Astrocyte (in vitro differentiated cells and primary cell): ENCODE results near the gene FAAH. TPM values are rescaled to one million over a fixed set of nuclear protein-coding genes. Genes with fewer than 3 reads are reported as not detected.

ENCODE experiments used
- DNase-seq: peaks from one replicate; pipeline ENCODE4 v3.0.0-alpha.2; 2010; ENCODE audit warnings: low read depth
- FAIRE-seq: peaks from 2 replicates; lab custom pipeline; 2011; peaks lifted over from hg19 to GRCh38; lab: Jason Lieb, UNC
- H2AFZ ChIP-seq: 2 replicates; pipeline ENCODE4 v1.6.0; 2012; ENCODE audit warnings: low read depth, low read length, inconsistent platforms
- H3K27ac ChIP-seq: 2 replicates; pipeline ENCODE4 v1.5.1; 2011; ENCODE audit warnings: low read depth, low read length, inconsistent platforms
- H3K27me3 ChIP-seq: 2 replicates; pipeline ENCODE4 v1.6.0; 2011; ENCODE audit warnings: low read length, inconsistent platforms; ENCODE audit not compliant: insufficient read depth
- H3K36me3 ChIP-seq: 2 replicates; pipeline ENCODE4 v1.5.1; 2011; ENCODE audit warnings: low read length, inconsistent platforms; ENCODE audit not compliant: insufficient read depth
- H3K4me1 ChIP-seq: 2 replicates; pipeline ENCODE4 v1.5.1; 2011; ENCODE audit warnings: low read length, inconsistent platforms; ENCODE audit not compliant: insufficient read depth
- H3K4me2 ChIP-seq: 2 replicates; pipeline ENCODE4 v1.6.0; 2012; ENCODE audit warnings: low read length, inconsistent platforms
- H3K4me3 ChIP-seq: 2 replicates; pipeline ENCODE4 v1.5.1; 2011; ENCODE audit warnings: low read depth, mild to moderate bottlenecking, low read length, inconsistent platforms; ENCODE audit not compliant: insufficient read depth
- H3K79me2 ChIP-seq: 2 replicates; pipeline ENCODE4 v1.6.0; 2012; ENCODE audit warnings: mild to moderate bottlenecking, low read length, inconsistent platforms; ENCODE audit not compliant: insufficient read depth
- H3K9ac ChIP-seq: 2 replicates; pipeline ENCODE4 v1.6.0; 2012; ENCODE audit warnings: mild to moderate bottlenecking, low read length, inconsistent platforms
- H3K9me3 ChIP-seq: 2 replicates; pipeline ENCODE4 v1.5.1; 2012; ENCODE audit warnings: low read depth, mild to moderate bottlenecking, low read length, inconsistent platforms; ENCODE audit not compliant: insufficient read depth
- H4K20me1 ChIP-seq: 2 replicates; pipeline ENCODE4 v1.6.0; 2012; ENCODE audit warnings: low read length, inconsistent platforms; ENCODE audit not compliant: insufficient read depth
- H3K27ac Mint-ChIP-seq: one replicate; pipeline ENCODE4 v1.8.0; 2021; ENCODE audit warnings: mild to moderate bottlenecking, mixed read lengths; ENCODE audit not compliant: unreplicated experiment
- H3K27me3 Mint-ChIP-seq: one replicate; pipeline ENCODE4 v1.8.0; 2021; ENCODE audit warnings: low read depth, mixed read lengths; ENCODE audit not compliant: unreplicated experiment
- H3K36me3 Mint-ChIP-seq: one replicate; pipeline ENCODE4 v1.8.0; 2021; ENCODE audit warnings: low read depth, mixed read lengths; ENCODE audit not compliant: unreplicated experiment
- H3K4me1 Mint-ChIP-seq: one replicate; pipeline ENCODE4 v1.8.0; 2021; ENCODE audit warnings: low read depth, mixed read lengths; ENCODE audit not compliant: unreplicated experiment
- H3K4me3 Mint-ChIP-seq: one replicate; pipeline ENCODE4 v1.8.0; 2021; ENCODE audit warnings: mild to moderate bottlenecking, moderate library complexity, mixed read lengths; ENCODE audit not compliant: unreplicated experiment
- H3K9me3 Mint-ChIP-seq: one replicate; pipeline ENCODE4 v1.8.0; 2021; ENCODE audit warnings: mild to moderate bottlenecking, mixed read lengths; ENCODE audit not compliant: unreplicated experiment
- EZH2 ChIP-seq: IDR thresholded peaks from 2 replicates; pipeline ENCODE4 v1.6.1; 2012; ENCODE audit warnings: mild to moderate bottlenecking, low read length, inconsistent platforms; ENCODE audit not compliant: insufficient read depth
- total RNA-seq: library from RNA; stranded (reverse); gene quantifications from 2 replicates; pipeline ENCODE4 v1.2.1, GENCODE V29; 2021
- TF ChIP-seq, protein P1 (sequence below): IDR thresholded peaks from 2 replicates; pipeline ENCODE4 v1.5.1; 2011; ENCODE audit warnings: low read depth, mild to moderate bottlenecking, inconsistent platforms, low read length, moderate library complexity; ENCODE audit not compliant: insufficient read depth

FAAH gene
- total RNA-seq, 1 donor from 2014 or later, result 1.9 TPM

- peaks cover 2% of the 10 kb centered on the region for H3K36me3 Mint-ChIP-seq
- no peak overlapping the region for H3K9ac ChIP-seq
- H3K9me3 Mint-ChIP-seq, result peaks cover 3% of the 10 kb centered on the region
- TF ChIP-seq, protein P1, sequence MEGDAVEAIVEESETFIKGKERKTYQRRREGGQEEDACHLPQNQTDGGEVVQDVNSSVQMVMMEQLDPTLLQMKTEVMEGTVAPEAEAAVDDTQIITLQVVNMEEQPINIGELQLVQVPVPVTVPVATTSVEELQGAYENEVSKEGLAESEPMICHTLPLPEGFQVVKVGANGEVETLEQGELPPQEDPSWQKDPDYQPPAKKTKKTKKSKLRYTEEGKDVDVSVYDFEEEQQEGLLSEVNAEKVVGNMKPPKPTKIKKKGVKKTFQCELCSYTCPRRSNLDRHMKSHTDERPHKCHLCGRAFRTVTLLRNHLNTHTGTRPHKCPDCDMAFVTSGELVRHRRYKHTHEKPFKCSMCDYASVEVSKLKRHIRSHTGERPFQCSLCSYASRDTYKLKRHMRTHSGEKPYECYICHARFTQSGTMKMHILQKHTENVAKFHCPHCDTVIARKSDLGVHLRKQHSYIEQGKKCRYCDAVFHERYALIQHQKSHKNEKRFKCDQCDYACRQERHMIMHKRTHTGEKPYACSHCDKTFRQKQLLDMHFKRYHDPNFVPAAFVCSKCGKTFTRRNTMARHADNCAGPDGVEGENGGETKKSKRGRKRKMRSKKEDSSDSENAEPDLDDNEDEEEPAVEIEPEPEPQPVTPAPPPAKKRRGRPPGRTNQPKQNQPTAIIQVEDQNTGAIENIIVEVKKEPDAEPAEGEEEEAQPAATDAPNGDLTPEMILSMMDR, result no peak
- TF ChIP-seq EZH2, result no peak
- no peak overlapping the region for H3K27ac Mint-ChIP-seq
- DNase-seq, result no peak
- peaks cover 3% of the 10 kb centered on the region for H4K20me1 ChIP-seq
- no peak for FAIRE-seq
- no peak overlapping the region for H3K4me3 Mint-ChIP-seq
- H3K4me1 ChIP-seq, result no peaks in the 10 kb centered on the region
- no peak overlapping the region for H3K27ac ChIP-seq
- peaks cover 58% of the 10 kb centered on the region for H3K27me3 ChIP-seq
- H3K4me2 ChIP-seq, result peak overlapping the region; percentile 85
- H3K79me2 ChIP-seq, result no peaks in the 10 kb centered on the region
- H3K9me3 ChIP-seq, result no peaks in the 10 kb centered on the region
- no peaks in the 10 kb centered on the region for H3K4me1 Mint-ChIP-seq
- H2AFZ ChIP-seq, result no peak overlapping the region
- H3K4me3 ChIP-seq, result peak overlapping the region; percentile 5
- H3K36me3 ChIP-seq, result no peaks in the 10 kb centered on the region
- H3K27me3 Mint-ChIP-seq, result peaks cover 84% of the 10 kb centered on the region
Observed at GRCh38 chr1:46447499-46448108, 53.5 kb downstream of the FAAH start.

DNA sequence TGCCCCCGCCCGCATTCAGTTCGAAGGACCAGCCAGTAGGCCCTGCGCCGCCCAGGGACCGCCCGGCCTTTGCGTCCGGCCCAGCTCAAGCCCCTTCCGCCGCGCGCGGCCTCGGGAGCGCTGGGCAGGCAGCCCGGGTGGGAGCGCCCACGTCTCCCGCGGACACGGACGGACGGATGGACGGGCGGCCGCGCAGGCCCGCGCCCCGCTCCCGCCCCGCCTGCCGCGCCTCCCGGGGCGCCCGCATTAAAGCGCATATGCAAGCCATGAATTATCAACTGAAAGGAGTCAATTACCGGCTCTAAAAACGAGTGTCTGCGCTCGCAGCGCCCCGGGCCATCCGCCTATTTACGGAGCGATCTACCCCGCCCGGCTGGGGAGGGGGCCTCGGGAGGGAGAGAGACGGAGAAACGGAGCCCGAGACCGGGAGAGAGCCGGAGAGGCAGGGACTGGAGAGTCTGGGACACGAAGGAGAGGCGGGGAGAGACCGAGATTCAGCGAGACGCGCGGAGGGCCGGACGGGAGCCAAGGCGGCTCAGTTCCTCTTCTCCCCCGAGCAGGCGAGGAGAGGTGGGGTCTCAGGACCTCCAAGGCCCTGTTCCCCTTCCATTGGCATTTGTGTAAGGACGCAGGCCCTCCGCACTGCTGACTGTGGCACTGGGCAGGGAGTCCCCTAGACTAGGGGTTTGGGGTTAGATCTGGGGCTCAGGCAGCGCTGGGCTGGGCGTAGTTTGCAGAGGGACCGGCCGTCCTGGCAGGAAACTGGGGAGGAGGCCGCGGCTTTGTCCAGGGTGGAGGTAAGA lies 54.2 kb downstream of the FAAH start:
- peaks cover 3% of the 10 kb centered on the region for H3K9me3 Mint-ChIP-seq
- H3K9me3 ChIP-seq, result no peaks in the 10 kb centered on the region
- peak overlapping the region; percentile 50 for H3K4me3 Mint-ChIP-seq
- no peak overlapping the region for H3K9ac ChIP-seq
- no peaks in the 10 kb centered on the region for H3K4me1 Mint-ChIP-seq
- peaks cover 89% of the 10 kb centered on the region for H3K27me3 Mint-ChIP-seq
- H3K36me3 Mint-ChIP-seq, result peaks cover 2% of the 10 kb centered on the region
- DNase-seq, result no peak
- peak overlapping the region; percentile 75 for H2AFZ ChIP-seq
- H3K36me3 ChIP-seq, result no peaks in the 10 kb centered on the region
- H3K79me2 ChIP-seq, result no peaks in the 10 kb centered on the region
- no peak overlapping the region for H3K27ac Mint-ChIP-seq
- FAIRE-seq, result no peak
- H3K4me3 ChIP-seq, result peak overlapping the region; percentile 48
- H3K27me3 ChIP-seq, result peaks cover 58% of the 10 kb centered on the region
- peaks cover 3% of the 10 kb centered on the region for H4K20me1 ChIP-seq
- no peak overlapping the region for H3K27ac ChIP-seq
- H3K4me2 ChIP-seq, result peak overlapping the region; percentile 85
- H3K4me1 ChIP-seq, result no peaks in the 10 kb centered on the region
- TF ChIP-seq, protein P1, result no peak
- TF ChIP-seq EZH2, result peak; percentile 93
